NCI-H69 (cell line): Measurements from ENCODE around the gene RPS6KA2.

Experiments
- DNase-seq: peaks from one replicate; lab custom pipeline; 2025; lab: John Stamatoyannopoulos, UW

The RPS6KA2 gene

GRCh38 chr6:166627033-166627874 lies at the start of gene RPS6KA2:
TSS of gene RPS6KA2 (minus strand) at chr6:166627251. CDS start at chr6:166627019, 232 bp downstream.
- DNase-seq, result peak; percentile 92

- no peak for DNase-seq
Observed at GRCh38 chr6:166676270-166676860, 49.3 kb upstream of the RPS6KA2 start.

GRCh38 chr6:166675736-166676135 lies 48.7 kb upstream of the RPS6KA2 start:
- no peak for DNase-seq

GRCh38 chr6:166673309-166673708 lies 46.3 kb upstream of the RPS6KA2 start:
- DNase-seq, result no peak

- DNase-seq, result no peak
Observed at GRCh38 chr6:166672624-166673206, 45.7 kb upstream of the RPS6KA2 start.

- DNase-seq, result no peak
Observed at GRCh38 chr6:166672146-166672545, 45.1 kb upstream of the RPS6KA2 start.

- DNase-seq, result no peak
Observed at GRCh38 chr6:166671434-166672081, 44.5 kb upstream of the RPS6KA2 start.

GRCh38 chr6:166670894-166671293 lies 43.8 kb upstream of the RPS6KA2 start:
- DNase-seq, result no peak

GRCh38 chr6:166670013-166670412 lies 43.0 kb upstream of the RPS6KA2 start:
- DNase-seq, result no peak

GRCh38 chr6:166667796-166668610 lies 41.0 kb upstream of the RPS6KA2 start:
- no peak for DNase-seq

- no peak for DNase-seq
Observed at GRCh38 chr6:166664135-166664534, 37.1 kb upstream of the RPS6KA2 start.

GRCh38 chr6:166663568-166663967 lies 36.5 kb upstream of the RPS6KA2 start:
- DNase-seq, result no peak

GRCh38 chr6:166662690-166663089 lies 35.6 kb upstream of the RPS6KA2 start:
- DNase-seq, result no peak

GRCh38 chr6:166661327-166662085 lies 34.5 kb upstream of the RPS6KA2 start:
- no peak for DNase-seq

GRCh38 chr6:166660157-166660688 lies 33.2 kb upstream of the RPS6KA2 start:
- DNase-seq, result no peak

- DNase-seq, result no peak
Observed at GRCh38 chr6:166659581-166659980, 32.5 kb upstream of the RPS6KA2 start.

- no peak for DNase-seq
Observed at GRCh38 chr6:166658792-166659150, 31.7 kb upstream of the RPS6KA2 start.

GRCh38 chr6:166658115-166658791 lies 31.2 kb upstream of the RPS6KA2 start:
- DNase-seq, result no peak

- DNase-seq, result no peak
Observed at GRCh38 chr6:166657531-166657930, 30.5 kb upstream of the RPS6KA2 start.
